RWPE2 (cell line): ENCODE results near the gene HSP90AB1.

Experiments
- ATAC-seq: fragments of 200-7000 bp; cut with Tn5 transposase; 3 replicates; pipeline ENCODE4 v1.9.1; 2021; ENCODE audit warnings: low read depth
- DNase-seq: peaks from one replicate; pipeline ENCODE4 v3.0.0-alpha.2; 2020; ENCODE audit warnings: low spot score
- H3K27ac ChIP-seq: fragments of 450-650 bp; 2 replicates; pipeline ENCODE4 v1.5.1; 2017; ENCODE audit warnings: mild to moderate bottlenecking; ENCODE audit not compliant: poor library complexity, severe bottlenecking
- H3K27me3 ChIP-seq: fragments of 250-450 bp; sonication (Bioruptor Pico); 2 replicates; pipeline ENCODE4 v1.5.1; 2021; ENCODE audit warnings: mild to moderate bottlenecking, moderate library complexity; ENCODE audit not compliant: insufficient read depth, poor library complexity, severe bottlenecking
- H3K36me3 ChIP-seq: fragments of 250-450 bp; sonication (Bioruptor Pico); 2 replicates; pipeline ENCODE4 v1.5.1; 2020; ENCODE audit warnings: low read depth, mild to moderate bottlenecking, moderate library complexity
- H3K4me1 ChIP-seq: fragments of 250-450 bp; sonication (Bioruptor Pico); 2 replicates; pipeline ENCODE4 v1.5.1; 2021; ENCODE audit warnings: mild to moderate bottlenecking, moderate library complexity; ENCODE audit not compliant: insufficient read depth, poor library complexity, severe bottlenecking
- H3K4me3 ChIP-seq: fragments of 250-450 bp; sonication (Bioruptor Pico); 2 replicates; pipeline ENCODE4 v1.5.1; 2021; ENCODE audit warnings: mild to moderate bottlenecking, moderate library complexity; ENCODE audit not compliant: severe bottlenecking
- H3K9me3 ChIP-seq: fragments of 250-450 bp; sonication (Bioruptor Pico); 2 replicates; pipeline ENCODE4 v1.5.1; 2021; ENCODE audit warnings: mild to moderate bottlenecking, moderate library complexity; ENCODE audit not compliant: severe bottlenecking
- CTCF ChIP-seq: fragments of 450-650 bp; IDR thresholded peaks from one replicate; pipeline ENCODE4 v1.5.1; 2017; ENCODE audit warnings: mild to moderate bottlenecking, moderate library complexity; ENCODE audit not compliant: poor library complexity, severe bottlenecking

Gene HSP90AB1

GRCh38 chr6:44235269-44235668 is 11.6 kb upstream of the HSP90AB1 start:
- Histone ChIP-seq H3K4me3 (no peak overlapping the region), H3K27ac (peak overlapping the region; percentile 64), H3K36me3 (peaks cover 27% of the 10 kb centered on the region), H3K27me3 (no peaks in the 10 kb centered on the region), H3K4me1 (peaks cover 7% of the 10 kb centered on the region), H3K9me3 (no peaks in the 10 kb centered on the region)
- no peak for TF ChIP-seq CTCF
- ATAC-seq, result no peak
- peak; percentile 23 for DNase-seq

GRCh38 chr6:44235891-44236516 is 10.9 kb upstream of the HSP90AB1 start:
- peaks cover 23% of the 10 kb centered on the region for H3K36me3 ChIP-seq

GRCh38 chr6:44237021-44237812 is 9.7 kb upstream of the HSP90AB1 start:
- Histone ChIP-seq H3K4me3 (peak overlapping the region; percentile 39), H3K36me3 (peaks cover 11% of the 10 kb centered on the region; the same call in 1 of the 2 replicates), H3K4me1 (peaks cover 7% of the 10 kb centered on the region), H3K27me3 (no peaks in the 10 kb centered on the region), H3K9me3 (no peaks in the 10 kb centered on the region), H3K27ac (peak overlapping the region; percentile 64)
- ATAC-seq (peak; percentile 93), DNase-seq (peak; percentile 97)
- TF ChIP-seq CTCF, result no peak

More at GRCh38 chr6:44235891-44236516, 10.9 kb upstream of the HSP90AB1 start:
- H3K27ac ChIP-seq, result peak overlapping the region; percentile 64
- no peak for TF ChIP-seq CTCF
- DNase-seq (no peak), ATAC-seq (no peak)
- H3K4me1 ChIP-seq, result peaks cover 7% of the 10 kb centered on the region
- no peaks in the 10 kb centered on the region for H3K27me3 ChIP-seq
- no peaks in the 10 kb centered on the region for H3K9me3 ChIP-seq
- H3K4me3 ChIP-seq, result no peak overlapping the region

- H3K27me3 ChIP-seq, result no peaks in the 10 kb centered on the region
- TF ChIP-seq CTCF, result peak; percentile 96
- peak overlapping the region; percentile 64 for H3K27ac ChIP-seq
- H3K36me3 ChIP-seq, result peaks cover 7% of the 10 kb centered on the region; the same call in 1 of the 2 replicates
- H3K4me3 ChIP-seq, result peak overlapping the region; percentile 39
- H3K4me1 ChIP-seq, result peaks cover 7% of the 10 kb centered on the region
- H3K9me3 ChIP-seq, result no peaks in the 10 kb centered on the region
- ATAC-seq (peak; percentile 62), DNase-seq (peak; percentile 73)
Observed at GRCh38 chr6:44237813-44238433, 9.0 kb upstream of the HSP90AB1 start.
